ENCODE data around the gene S100A4.

DNA sequence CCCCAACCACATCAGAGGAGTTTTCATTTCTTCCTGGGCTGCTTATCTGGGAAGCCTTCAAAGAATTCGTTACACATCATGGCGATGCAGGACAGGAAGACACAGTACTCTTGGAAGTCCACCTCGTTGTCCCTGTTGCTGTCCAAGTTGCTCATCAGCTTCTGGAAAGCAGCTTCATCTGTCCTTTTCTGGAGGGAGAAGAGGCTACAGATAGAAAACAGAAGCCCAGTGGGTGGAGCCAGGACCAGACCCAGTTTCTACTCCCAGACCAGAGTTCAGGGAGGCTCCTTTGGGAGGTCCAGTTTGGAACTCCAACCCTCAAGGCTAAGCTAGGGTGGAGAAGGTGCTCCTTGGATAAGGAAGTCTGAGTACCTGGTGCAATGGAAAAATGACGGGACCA is 1.9 kb downstream of the S100A4 start:
- TF ChIP-seq POLR2A (IDR thresholded peaks at IDR 0.05), result no peak
- TF ChIP-seq, protein P1, sequence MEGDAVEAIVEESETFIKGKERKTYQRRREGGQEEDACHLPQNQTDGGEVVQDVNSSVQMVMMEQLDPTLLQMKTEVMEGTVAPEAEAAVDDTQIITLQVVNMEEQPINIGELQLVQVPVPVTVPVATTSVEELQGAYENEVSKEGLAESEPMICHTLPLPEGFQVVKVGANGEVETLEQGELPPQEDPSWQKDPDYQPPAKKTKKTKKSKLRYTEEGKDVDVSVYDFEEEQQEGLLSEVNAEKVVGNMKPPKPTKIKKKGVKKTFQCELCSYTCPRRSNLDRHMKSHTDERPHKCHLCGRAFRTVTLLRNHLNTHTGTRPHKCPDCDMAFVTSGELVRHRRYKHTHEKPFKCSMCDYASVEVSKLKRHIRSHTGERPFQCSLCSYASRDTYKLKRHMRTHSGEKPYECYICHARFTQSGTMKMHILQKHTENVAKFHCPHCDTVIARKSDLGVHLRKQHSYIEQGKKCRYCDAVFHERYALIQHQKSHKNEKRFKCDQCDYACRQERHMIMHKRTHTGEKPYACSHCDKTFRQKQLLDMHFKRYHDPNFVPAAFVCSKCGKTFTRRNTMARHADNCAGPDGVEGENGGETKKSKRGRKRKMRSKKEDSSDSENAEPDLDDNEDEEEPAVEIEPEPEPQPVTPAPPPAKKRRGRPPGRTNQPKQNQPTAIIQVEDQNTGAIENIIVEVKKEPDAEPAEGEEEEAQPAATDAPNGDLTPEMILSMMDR (IDR thresholded peaks at IDR 0.05), result no peak
